NB4 (cell line): ENCODE data around the gene POLR1C.
"Not testable (repeated sequence)": the region's sequence is repeated elsewhere in the genome, so short reads cannot be mapped to it uniquely, and the experiment has no call there.

Experiments
- DNase-seq: peaks from one replicate; pipeline ENCODE4 v3.0.0; 2010; ENCODE audit warnings: low read depth
- H3K4me3 ChIP-seq: one replicate; pipeline ENCODE4 v1.5.1; 2011; ENCODE audit warnings: mild to moderate bottlenecking, low read depth, low read length, moderate library complexity
- MYC ChIP-seq: IDR thresholded peaks from 2 replicates; pipeline ENCODE4 v1.6.1; 2011; ENCODE audit warnings: low read depth, low read length
- POLR2A ChIP-seq: IDR thresholded peaks from 2 replicates; pipeline ENCODE4 v1.6.1; 2011; ENCODE audit warnings: mild to moderate bottlenecking; ENCODE audit not compliant: insufficient read length; ENCODE audit errors: extremely low read depth
- TF ChIP-seq, protein P1 (sequence below): IDR thresholded peaks from one replicate; pipeline ENCODE4 v1.5.1; 2012; ENCODE audit warnings: low read depth, low read length
- TF ChIP-seq, protein P2 (sequence below): IDR thresholded peaks from 2 replicates; pipeline ENCODE4 v1.6.1; 2011; ENCODE audit warnings: low read depth, low read length

The POLR1C gene, protein sequence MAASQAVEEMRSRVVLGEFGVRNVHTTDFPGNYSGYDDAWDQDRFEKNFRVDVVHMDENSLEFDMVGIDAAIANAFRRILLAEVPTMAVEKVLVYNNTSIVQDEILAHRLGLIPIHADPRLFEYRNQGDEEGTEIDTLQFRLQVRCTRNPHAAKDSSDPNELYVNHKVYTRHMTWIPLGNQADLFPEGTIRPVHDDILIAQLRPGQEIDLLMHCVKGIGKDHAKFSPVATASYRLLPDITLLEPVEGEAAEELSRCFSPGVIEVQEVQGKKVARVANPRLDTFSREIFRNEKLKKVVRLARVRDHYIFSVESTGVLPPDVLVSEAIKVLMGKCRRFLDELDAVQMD

DNA sequence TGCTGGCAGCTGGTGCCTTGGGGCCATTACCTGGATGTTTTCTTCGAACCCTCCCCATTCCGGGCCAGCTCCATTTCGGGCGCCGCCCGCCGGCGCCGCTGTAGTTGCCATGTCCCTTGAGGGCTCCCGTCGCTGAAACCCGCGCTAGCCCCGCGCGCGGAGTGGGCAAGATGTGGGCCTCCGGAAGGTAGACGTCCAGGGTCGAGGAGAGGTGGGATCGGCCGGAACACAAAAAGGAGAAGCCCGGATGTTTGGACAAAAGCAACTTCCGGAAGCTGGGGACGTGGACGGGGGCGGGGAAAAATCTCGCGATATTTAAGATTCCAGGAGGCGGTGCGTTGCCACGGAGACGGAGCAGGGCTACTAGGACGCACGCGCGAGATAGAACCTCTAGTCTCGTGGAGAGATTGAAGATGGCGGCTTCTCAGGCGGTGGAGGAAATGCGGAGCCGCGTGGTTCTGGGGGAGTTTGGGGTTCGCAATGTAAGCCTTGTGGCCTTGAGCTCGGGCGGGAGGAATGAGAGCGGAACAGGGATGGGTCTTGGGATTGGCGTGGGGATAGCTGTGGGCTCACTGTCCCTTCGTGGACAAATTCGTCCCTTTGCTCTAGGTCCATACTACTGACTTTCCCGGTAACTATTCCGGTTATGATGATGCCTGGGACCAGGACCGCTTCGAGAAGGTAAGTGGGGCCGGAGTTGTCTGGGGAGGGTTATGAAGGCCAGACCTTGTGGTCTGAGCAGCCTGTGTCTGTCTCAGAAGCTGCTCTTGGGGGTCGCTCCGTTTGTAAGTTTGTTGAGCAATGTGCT is at the start of gene POLR1C, which contains the start of gene YIPF3:
POLR1C (plus strand) TSS at position 393 of the 808 bp plus-strand sequence; CDS start at position 414, 21 bp downstream.
YIPF3 (minus strand) TSS at position 230 of the 808 bp plus-strand sequence; CDS start at position 111, 119 bp downstream.
- TF ChIP-seq, protein P1, sequence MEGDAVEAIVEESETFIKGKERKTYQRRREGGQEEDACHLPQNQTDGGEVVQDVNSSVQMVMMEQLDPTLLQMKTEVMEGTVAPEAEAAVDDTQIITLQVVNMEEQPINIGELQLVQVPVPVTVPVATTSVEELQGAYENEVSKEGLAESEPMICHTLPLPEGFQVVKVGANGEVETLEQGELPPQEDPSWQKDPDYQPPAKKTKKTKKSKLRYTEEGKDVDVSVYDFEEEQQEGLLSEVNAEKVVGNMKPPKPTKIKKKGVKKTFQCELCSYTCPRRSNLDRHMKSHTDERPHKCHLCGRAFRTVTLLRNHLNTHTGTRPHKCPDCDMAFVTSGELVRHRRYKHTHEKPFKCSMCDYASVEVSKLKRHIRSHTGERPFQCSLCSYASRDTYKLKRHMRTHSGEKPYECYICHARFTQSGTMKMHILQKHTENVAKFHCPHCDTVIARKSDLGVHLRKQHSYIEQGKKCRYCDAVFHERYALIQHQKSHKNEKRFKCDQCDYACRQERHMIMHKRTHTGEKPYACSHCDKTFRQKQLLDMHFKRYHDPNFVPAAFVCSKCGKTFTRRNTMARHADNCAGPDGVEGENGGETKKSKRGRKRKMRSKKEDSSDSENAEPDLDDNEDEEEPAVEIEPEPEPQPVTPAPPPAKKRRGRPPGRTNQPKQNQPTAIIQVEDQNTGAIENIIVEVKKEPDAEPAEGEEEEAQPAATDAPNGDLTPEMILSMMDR: no peak
- TF ChIP-seq, protein P2, sequence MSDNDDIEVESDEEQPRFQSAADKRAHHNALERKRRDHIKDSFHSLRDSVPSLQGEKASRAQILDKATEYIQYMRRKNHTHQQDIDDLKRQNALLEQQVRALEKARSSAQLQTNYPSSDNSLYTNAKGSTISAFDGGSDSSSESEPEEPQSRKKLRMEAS: peak; percentile 94
- TF ChIP-seq MYC (peak; percentile 98), POLR2A (peak; percentile 95)
- DNase-seq: peak; percentile 98
- peak within 1 kb of the TSS; percentile 93 for H3K4me3 ChIP-seq

DNA sequence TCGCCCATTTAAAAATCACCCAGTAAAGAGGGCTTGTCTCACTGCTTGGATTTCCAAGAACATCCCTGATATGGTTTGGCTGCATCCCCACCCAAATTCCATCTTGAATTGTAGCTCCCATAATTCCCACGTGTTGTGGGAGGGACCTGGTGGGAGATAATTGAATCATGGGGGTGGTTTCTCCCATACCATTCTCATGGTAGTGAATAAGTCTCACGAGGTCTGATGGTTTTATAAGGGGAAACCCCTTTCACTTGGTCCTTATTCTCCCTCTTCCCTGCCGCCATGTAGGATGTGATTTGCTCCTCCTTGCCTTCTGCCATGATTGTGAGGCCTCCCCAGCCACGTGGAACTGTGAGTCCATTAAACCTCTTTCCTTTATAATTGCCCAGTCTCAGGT is 49.6 kb upstream of the POLR1C start:
- not testable (repeated sequence) for DNase-seq, H3K4me3 ChIP-seq

DNA sequence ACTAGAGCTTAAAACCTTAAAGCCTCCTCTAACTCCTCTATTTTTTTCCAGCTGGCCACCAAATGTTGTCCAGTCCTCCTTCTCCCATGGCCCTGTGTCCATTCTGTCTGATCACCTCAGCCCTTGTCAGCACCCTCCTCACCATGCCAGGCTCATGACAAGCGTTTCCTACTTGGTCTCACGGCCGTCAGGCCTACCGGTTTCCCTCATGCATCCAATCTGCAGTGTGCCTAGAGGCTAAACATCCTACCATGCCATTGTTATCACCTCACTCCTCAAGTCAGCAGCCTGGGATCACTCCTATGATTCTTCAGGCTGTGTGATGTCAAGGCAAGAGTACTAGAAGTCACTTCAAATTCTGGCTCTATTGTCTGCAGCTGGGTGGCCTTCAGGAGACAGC is 49.1 kb upstream of the POLR1C start:
- no peak overlapping the region for H3K4me3 ChIP-seq
- DNase-seq: no peak
- TF ChIP-seq, protein P1: no peak

DNA sequence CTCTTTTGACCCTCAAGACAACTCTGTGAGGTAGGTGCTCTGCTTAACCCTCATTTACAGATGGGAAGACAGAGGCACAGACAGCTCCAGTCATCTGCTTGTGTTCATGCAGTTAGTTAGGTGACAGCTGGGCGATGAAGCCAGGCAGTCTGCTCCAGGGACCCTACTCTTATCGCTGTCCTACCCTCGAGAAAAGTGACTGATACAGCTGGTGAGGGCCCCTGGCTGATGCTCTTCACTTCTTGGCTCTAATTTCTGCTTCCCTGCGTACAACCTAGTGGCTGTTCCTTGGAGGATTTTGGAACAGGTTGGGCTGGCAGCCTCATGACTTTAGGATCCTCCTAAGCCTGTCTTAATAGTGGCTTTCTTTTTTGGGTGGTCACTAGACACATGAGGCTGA is 48.6 kb upstream of the POLR1C start:
- no peak overlapping the region for H3K4me3 ChIP-seq
- TF ChIP-seq, protein P2: no peak
- TF ChIP-seq, protein P1: no peak
- no peak for TF ChIP-seq MYC
- no peak for TF ChIP-seq POLR2A
- no peak for DNase-seq

DNA sequence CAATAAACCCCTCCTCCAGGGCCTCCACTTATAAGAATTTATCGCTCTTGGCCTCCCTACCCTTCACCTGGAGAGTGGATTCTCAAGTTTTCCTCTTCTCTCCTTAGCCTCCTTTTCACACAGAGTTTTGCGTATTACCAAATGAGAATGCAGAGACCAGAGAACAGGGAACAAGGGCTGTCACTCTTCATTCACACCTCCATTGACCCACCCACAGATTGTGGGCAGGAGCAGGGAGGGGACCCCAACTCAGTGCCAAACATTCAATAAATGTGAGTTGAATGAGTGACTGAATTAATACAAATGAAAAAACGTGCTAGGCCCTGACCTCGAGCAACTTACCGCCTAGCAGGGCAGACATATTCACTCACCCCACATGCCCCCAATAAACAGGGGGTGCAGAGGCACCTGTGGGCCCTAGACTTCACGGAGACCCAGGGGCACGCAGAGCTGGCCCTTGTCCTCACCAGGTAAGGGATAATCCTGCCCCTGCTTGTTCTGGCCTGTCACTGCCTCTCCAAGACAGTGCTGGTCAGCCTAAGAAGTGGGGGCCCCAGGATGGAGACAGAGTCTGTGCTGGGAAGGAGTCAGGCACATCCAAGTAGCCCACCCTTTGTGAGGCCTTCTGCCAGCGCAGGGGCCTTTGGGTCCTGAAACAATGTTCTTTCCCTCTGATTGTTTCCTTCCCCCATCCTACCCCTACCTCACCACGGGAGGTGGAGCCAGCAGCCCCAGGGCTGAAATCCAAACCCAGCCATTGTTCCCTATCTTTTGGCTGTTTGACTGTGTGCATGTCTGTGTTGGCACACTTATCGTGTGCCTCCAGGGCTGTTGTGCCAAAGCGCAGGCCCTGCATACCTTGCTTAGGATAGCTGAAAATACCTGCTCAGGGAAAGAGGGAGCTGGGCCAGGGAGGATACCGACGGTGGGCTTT is 47.9 kb upstream of the POLR1C start:
- no peak overlapping the region for H3K4me3 ChIP-seq
- TF ChIP-seq MYC: no peak
- TF ChIP-seq, protein P1: no peak
- TF ChIP-seq POLR2A: no peak
- TF ChIP-seq, protein P2: no peak
- DNase-seq: no peak

DNA sequence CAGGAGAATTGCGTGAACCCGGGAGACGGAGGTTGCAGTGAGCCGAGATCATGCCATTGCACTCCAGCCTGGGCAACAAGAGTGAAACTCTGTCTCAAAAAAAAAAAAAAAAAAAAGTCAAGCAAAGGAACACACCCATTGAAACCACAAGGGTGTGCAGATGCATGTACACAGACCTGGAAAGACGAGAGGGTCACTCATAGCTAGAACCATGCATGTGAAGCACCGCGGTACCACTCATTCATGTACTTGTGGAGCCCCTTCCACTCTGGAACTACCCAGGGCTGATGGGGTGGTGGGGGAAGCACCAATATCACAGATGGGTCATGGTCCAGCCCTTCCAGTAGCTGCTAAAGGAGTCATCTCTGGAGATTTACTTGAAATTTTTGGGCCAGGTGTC is 46.9 kb upstream of the POLR1C start:
- TF ChIP-seq, protein P1: no peak
- TF ChIP-seq MYC (no peak), POLR2A (no peak)
- TF ChIP-seq, protein P2: no peak
- no peak overlapping the region for H3K4me3 ChIP-seq
- DNase-seq: no peak
